Measurements from ENCODE around the gene HAVCR2.
"Not testable (repeated sequence)": the region's sequence is repeated elsewhere in the genome, so short reads cannot be mapped to it uniquely, and the experiment has no call there.

Gene HAVCR2

DNA sequence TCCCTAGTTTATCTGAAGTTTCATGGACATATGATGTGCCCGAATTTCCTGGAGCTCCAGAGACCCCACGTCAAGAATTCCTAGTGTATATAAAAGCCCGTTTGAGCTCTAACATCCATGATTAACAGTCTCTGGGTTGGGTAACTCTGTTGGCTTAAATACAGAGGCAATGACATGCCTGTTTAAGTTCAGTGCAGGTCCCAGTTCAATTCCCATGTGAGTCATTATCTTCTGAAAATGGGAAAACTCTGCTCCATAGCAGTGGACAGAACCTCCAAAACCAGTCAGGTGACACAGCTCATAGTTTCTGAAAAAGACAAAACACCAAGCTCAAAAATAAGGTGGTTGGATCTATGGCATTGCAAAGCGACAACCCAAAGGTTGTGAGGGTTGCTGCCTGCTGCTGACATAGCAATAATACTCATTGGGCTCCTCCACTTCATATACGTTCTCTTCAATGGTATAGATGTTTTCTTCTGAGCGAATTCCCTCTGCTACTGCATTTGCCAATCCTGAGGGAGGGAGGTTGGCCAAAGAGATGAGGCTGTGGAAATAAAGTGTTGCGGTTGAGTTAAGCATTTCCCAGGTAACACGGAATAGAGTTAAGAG lies 22.0 kb downstream of the HAVCR2 start:
- no peak for DNase-seq

DNA sequence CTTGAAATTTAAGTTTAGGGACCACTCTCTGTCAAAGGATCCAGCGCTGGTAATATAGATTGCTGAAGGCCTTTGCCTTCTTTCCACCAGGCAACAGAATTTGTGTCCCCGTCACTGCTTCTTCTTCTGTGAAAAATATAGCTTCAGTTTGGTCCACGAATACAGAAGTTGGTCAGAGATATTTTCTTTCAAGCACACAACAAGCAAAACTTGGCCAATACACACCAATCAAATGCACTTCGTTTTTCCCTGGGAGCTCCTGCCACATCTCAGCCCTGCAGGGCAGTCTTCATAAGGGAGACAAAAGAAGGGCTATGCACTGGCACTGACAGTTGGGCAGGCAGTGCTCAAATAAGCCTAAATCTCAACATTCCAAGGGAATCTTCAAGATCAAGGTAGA lies 22.9 kb downstream of the HAVCR2 start:
- no peak for DNase-seq

DNA sequence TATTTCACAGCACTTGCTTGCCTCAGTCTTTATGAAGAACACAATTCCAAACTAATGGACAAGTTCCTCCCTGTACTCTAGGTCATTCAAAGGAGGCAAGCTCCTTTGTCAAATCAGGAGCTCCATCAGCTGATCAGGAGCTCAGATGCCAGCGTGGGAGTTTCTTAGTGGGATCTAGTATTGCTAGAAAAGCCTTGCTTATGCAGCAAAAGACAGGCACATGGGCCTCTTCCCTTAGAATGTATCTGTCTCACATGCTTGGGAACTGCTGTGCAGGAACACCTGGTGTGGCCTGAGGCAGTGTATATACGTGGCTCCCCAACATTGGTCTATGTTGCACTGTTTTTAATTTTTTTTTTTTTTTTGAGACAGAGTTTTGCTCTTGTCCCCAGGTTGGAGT lies 28.6 kb downstream of the HAVCR2 start:
- no peak for DNase-seq

DNA sequence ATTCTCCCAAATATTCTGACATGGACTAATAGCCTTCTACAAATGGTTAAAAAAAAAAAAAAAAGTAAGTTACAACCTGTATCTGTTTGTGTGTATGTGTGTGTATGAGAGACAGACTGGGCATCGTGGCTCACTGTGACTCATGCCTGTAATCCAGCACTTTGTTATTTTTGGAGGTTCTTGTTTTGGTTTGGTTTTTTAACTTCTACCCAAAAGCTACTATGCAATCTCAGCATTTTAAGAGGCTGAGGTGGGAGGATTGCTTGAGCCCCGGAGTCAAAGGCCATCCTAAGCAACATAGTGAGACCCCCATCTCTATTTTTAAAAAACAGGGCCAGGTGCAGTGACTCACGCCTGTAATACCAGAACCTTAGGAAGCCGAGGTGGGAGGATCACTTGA lies 32.3 kb downstream of the HAVCR2 start:
- DNase-seq, result no peak

DNA sequence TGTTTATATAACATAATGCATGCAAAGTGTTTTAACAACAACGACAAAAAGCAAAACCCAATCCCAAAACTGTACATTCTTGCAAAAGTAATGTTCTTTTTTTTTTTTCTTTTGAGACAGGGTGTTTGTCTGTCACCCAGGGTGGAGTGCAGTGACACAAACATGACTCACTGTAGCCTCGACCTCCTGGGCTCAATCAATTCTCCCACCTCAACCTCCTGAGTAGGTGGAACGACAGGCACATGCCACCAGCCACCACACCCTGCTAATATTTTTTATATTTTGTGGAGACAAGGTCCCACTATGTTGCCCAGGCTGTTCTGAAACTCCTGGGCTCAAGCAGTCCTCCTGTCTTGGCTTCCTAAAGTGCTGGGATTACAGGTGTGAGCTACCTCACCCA lies 36.3 kb downstream of the HAVCR2 start:
- no peak for DNase-seq

DNA sequence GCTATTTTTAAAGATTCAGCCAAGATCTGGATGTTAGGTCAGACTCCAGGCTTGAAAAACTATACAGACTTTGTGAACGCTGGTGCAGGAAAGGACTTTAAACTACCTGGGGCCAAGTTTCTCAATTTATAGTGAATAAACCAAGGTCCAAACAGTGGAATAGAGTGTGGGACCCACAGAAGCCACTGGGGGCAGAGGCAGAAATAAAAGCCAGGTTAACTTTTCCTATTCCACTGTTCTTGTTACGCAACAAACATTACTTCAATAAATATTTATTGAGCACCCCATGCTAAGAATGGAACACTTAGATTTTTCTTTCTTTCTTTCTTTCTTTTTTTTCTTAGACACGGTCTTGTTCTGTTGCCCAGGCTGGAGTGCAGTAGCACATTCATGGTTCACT lies 38.9 kb downstream of the HAVCR2 start:
- no peak for DNase-seq

DNA sequence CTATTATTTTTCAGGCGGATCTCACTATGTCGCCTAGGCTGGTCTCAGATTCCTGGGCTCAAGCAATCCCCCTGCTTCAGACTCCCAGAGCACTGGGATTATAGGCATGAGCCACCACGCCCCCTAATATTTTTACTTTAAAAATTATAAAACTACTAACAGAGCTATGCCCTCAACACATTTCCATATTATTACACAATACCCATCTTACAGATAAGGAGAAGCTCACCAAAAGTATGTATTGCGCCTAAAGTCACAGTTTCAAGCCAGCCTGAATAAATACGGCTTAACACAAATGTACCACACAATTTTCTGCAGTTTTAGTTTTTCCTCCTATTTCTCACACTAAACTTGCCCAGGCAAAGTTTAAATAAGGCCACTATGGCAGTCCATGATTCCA lies 40.1 kb downstream of the HAVCR2 start:
- no peak for DNase-seq

DNA sequence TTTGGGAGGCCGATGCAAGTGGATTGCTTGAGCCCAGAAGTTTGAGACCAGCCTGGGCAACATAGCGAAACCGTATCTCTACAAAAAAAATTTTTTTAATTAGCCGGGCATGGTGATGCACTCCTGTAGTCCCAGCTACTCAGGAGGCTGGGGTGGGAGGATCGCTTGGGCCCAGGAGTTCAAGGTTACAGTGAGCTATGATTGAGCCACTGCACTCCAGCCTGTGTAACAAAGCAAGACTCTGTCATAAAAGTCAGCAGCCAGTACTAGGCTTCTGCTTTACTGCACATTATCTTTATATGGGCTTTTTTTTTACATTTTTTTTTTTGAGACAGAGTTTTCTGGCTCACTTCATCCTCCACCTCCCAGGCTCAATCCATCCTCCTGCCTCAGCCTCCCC lies 40.5 kb downstream of the HAVCR2 start:
- DNase-seq, result no peak

DNA sequence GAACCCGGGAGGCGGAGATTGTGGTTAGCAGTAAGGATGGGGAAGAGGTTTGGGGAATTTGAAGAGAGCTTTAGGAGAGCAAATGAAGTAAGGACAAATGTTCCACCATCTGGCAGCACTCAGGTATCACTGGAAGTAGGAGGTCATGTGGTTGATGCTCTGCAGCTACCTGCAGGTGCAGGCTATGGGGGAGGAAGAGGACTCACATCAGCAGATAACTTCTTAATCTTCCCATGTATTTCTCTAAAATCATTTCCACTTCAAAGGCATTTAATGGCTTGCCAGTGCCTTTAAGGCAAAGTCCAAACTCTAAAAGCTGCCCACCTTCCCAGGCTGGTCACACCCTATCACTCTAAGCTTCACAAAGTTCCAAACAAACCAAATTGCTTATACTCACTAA lies 41.8 kb downstream of the HAVCR2 start:
- DNase-seq, result no peak

DNA sequence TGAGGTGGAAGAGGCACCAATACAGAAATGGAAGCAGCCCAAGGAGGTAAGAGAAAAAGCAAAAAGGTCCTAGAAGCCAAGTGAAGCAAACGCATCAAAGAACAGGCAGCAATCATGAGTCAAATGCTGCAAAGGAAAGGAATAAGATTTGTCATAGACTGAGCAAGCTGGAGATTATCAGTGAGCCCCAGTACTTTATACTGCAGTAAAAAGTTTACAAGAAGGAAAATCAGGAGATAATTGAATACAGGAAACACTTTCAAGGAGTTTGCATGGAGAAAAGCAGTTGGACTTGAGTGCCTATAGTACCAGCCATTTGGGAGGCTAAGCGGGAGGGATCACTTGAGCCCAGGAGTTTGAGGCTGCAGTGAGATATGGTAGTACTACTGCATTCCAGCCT lies 42.8 kb downstream of the HAVCR2 start:
- DNase-seq, result no peak

DNA sequence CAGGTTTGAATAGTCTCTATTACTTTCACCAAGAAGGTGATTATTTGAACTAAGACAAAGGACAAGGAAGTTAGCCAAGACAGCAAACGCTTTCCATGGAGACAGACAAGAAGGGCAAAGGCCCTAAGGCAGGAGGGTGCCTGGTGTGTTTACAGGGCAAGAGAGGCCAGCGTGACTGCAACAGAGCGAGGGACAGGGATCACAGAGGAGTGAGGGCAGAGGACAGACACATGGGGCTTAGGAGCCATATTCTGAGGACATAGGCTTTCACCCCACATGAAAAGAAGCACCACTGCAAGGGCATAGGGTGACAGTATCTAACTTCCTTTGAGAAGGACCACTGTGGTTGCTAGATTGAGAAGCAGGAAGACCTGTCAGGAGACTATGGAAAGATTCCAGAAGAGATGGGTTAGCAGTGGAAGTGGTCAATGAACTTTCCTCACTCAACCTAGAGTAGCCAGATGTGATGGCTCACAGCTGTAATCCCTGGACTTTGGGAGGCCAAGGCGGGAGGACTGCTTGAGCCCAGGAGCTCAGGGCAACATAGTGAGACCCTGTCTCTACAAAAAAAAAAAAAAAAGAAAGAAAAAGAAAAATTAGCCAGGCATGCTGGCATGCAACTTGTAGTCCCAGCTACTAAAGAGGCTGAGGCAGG lies 44.9 kb downstream of the HAVCR2 start:
- DNase-seq, result no peak

DNA sequence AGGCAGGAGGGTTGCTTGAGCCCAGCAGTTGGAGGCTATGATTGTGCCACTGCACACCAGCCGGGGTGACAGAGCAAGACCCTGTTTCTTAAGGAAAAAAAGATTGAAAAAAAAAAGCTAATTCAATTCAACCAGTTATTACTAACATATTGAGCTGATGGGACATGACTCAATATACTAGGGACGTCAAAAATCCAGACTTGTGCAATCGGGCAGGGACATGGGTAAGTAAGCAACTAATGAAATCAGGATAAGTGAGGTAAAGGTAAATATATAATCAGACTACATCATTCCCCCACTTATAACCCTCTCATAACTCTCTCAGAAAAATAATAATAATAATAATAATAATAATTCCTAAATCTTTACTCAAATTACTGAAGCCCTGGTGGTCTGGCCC lies 49.0 kb downstream of the HAVCR2 start:
- DNase-seq, result no peak

DNA sequence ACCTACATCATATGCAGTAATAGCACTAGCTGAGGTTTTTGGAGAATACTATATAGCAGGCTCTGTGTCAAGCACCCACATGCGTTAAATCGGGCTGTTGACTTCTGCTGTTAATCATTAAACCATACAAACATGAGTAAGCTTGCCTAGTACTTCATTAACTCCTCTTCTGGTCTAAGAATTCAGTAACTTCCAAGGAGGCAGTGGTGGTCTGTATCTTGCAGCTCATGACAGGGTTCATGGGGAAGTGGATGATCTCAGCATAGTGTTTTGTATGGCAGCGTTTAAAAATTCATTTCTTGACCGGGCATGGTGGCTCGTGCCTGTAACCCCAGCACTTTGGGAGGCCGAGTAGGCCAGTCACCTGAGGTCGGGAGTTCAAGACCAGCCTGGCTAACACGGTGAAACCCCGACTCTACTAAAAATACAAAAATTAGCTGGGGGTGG lies 49.7 kb downstream of the HAVCR2 start, which contains the start of gene HAVCR1:
HAVCR1 (minus strand) TSS at position 24 of the 447 bp plus-strand sequence. CDS start 1,173 bp downstream, outside the sequence.
- no peak for DNase-seq

DNA sequence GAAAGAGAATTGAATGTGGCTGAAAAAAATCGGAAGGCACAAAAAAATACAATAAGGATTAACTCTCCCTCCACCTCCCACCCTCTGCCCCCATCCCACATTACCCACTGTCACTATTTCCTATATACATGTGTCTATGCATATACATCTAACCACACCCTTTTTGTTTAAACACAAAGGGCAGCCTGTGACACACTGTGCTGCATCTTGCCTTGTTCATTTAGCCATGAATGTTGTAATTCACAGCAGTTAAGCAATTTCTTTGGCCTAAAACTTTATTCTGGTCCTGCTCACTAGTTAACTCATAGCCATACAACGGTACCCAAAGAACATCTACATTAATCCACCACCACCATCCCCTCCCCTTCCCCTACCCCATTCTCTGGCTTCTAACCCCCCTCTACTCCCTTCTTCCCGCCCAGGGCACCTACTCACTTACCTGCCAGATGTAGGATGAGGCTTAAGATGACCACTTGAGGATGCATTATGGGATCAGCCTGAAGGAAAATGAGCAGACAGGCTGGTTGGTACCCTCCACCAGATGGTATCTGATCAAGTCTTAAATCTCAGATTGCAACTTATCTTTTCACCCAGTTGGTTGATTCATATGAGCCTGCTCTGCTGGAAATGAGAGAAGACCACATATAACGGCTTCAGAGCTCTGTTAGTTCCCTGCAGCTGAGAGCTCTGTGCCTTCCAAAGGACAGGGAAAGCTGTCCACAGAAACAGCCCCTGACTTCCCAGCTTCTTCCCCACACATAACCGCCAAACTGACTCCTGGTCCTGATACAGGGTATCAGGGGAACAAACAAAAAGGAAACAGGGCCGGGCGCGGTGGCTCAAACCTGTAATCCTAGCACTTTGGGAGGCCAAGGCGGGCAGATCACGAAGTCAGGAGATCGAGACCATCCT lies 51.1 kb downstream of the HAVCR2 start:
- DNase-seq, result no peak

DNA sequence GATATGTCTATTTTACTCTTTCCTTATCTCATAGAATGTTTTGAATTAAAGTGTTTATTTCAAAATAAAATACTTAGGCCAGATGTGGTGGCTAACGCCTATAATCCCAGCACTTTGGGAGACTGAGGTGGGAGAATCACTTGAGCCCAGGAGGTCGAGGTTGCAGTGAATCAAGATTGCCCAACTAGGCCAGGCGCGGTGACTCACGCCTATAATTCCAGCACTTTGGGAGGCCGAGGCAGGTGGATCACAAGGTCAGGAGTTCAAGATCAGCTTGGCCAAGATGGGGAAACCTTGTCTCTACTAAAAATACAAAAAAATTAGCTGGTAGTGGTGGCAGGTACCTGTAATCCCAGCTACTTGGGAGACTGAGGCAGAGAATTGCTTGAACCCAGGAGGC lies 52.0 kb downstream of the HAVCR2 start:
- DNase-seq, result not testable (repeated sequence)

DNA sequence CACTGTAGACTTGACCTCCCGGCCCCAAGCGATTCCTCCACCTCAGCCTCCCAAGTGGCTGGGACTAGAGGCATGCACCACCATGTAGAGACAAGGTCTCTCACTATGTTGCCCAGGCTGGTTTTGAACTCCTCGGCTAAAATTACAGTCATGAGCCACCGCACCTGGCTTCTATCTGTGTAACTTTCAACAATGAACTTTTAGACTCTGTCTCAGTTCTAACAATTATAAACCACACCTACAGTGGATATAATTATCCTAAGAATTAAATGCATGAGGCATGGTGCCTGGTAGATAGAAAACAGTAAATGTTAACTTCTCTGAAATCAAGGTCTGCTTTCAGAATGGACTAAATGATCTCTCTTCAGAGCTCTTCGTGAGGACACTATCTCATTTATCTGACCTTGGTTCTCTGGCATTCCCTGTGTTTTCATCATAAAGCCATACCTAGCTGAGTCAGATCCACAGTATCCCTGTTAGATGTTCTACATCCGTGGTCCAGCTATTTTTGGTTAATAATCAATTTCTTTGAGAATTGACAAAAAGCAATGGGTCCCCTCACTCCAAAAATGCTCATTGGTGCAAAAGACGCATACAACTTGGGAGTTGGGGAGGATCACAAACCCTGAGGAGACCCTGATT lies 57.1 kb downstream of the HAVCR2 start:
- no peak for DNase-seq

DNA sequence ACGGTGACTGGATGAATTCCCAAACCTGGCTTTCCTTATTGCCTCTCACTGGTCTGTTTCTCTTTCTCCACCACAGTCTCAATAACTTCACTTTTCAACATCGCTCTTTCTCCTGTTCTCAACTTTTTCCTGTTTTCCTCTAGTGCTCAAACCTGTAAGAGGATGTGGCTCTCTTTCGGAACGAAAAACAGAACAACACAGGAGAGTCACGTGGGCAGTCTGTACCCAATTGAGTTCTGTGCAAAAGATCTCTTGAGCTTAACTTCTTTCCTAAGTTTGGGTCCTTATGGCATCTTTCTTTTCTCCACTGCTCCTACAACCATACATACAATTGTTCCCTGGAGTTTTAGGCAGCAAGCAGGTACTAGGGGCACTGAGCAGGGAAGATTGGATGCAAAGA lies 58.8 kb downstream of the HAVCR2 start:
- DNase-seq, result no peak

DNA sequence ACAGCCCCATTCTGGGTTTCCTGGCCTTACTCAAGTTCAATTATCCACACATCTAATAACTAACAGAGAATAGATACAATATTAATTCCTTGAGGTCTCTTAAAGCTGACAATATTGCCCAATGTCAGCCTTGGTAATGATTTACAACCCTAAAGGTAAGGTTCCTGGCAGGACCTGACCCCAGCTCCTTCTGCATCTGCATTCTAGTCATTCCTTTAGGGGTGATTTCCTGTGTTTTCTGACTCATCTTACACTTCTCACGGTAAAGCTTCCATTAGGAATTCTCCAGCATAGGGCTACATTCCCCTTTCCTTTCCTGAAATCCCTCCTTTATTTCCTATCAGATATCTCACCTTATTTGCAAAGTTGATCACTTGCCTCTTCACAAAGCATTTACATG lies 59.2 kb downstream of the HAVCR2 start:
- DNase-seq, result no peak

DNA sequence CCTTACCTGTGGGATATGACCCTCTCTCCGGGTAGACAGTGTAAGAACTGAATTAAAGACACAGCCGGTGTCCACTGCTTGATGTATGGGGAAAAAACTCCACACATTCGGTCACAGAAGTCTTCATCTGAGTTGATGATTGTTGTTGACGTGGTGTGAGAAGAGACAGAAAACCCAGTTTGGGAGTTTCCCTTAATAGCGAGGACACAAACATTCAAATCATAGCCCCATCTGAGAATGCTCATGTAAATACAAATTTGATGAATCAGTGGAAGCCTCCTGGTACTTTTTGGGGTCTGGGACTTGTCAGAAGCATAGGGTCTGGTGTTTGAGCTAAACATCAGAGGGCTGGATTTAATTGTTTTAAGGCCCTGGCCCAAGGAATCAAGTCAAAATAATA lies 60.9 kb downstream of the HAVCR2 start:
- no peak for DNase-seq

DNA sequence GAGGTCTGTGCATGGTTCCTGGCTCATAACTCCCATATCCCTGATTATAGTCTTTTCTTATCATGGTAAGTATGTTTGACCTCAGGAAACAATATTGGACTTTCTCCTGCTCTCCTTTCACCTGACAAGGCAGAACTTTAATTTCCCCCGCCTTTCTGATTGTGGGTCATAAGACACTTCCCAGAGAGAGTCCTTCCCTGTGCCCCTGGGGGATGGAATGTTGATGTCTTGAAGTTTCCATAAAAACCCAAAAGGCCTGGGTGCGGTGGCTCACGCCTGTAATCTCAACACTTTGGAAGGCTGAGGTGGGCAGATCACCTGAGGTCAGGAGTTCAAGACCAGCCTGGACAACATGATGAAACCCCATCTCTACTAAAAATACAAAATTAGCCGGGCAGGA lies 61.8 kb downstream of the HAVCR2 start:
- not testable (repeated sequence) for DNase-seq

DNA sequence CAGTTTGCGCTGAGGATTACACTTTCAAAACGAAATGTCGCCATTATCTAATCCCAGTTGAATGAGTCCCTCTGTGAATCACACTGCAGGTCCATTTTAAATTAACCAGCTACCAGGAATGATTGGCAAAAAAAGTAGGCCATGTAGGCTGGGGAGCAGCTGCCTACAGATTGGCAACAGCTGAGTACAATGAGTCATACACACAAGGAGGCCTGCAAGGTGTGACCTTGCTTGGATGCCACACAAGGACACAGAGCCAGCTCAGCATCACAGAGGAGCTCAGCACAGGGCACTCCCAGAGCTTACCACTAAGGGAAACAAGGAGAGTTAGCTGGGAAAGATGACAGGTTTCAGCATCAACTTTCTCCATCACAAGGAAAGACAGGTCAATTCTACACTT lies 62.8 kb downstream of the HAVCR2 start:
- no peak for DNase-seq

DNA sequence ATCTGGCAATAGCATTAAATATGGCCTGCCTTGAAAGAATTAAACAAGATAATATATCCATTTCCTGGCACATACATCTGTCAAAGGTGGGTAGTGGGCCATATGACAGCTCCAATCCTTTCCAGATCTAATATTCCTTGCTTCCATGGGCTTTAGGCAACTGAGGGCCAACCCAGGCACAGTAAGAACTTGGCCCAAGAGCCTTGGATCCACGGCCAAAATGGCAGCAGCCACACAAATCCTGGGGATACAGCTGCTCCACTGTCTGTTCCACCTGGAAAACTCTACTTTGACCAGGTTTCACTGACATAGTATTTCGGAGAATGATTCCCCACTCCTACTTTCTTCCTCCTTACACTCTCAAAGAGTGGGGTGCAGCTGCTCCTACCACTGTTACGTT lies 63.2 kb downstream of the HAVCR2 start:
- no peak for DNase-seq

DNA sequence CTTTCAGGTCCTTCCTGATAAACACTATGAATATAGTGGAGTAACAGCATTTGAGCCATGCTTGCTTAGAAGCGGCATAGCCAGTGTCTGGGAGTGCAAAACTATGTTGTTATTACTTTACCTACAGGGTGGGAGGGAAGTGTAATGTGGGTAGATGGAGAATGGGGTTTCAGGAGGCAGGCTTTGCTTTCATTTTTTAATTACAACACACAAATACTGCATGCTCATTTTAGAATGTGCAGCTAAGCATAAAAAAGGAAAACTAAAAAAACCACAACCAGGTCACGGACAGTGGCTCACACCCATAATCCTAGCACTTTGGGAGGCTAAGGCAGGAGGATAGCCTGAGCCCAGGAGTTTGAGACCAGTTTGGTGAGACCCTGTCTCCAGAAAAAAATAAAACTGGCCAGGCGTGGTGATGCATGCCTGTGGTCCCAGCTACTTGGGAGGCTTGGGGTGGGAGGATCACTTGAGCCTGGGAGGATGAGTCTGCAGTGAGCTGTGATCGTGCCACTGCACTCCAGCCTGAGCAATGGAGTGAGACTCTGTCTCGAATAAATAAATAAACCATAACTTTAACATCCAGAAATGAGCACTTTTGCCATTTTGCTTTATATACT lies 70.2 kb downstream of the HAVCR2 start:
- DNase-seq, result no peak
